Mammary epithelial cell (primary cell): ENCODE measurements around the gene CCBE1.

ENCODE experiments used
- CTCF ChIP-seq, 2 donors: IDR thresholded peaks in 1 of 2; conservative IDR thresholded peaks in 1 of 2; 2 replicates each; pipeline ENCODE4 v1.5.1; 2011 to 2012; ENCODE audit warnings: inconsistent platforms in 2 of 2, low read length in 2 of 2, mild to moderate bottlenecking in 2 of 2, control low read depth in 1 of 2, low read depth in 1 of 2; ENCODE audit not compliant: insufficient read depth in 1 of 2; ENCODE audit errors: extremely low read depth in 1 of 2
- EZH2 ChIP-seq: IDR thresholded peaks from 2 replicates; pipeline ENCODE4 v1.6.1; 2012; ENCODE audit warnings: low read length, inconsistent platforms, borderline replicate concordance

GRCh38 chr18:59383851-59384250 is 313.4 kb downstream of the CCBE1 start:
- TF ChIP-seq CTCF (conservative IDR thresholded peaks at IDR 0.05 in 1 of 2, IDR thresholded peaks at IDR 0.05 in 1 of 2; ENCODE audit: extremely low read depth in 1 of 2, insufficient read depth in 1 of 2, low read depth in 1 of 2, low read length in 2 of 2) = no peak
- TF ChIP-seq EZH2 = no peak
